Amniotic stem cell (primary cell): ENCODE data around the gene KCNQ5.
"Not testable (repeated sequence)": the region's sequence is repeated elsewhere in the genome, so short reads cannot be mapped to it uniquely, and the experiment has no call there.

Experiments used
- DNase-seq: peaks from one replicate; lab custom pipeline; 2025; lab: John Stamatoyannopoulos, UW

KCNQ5 gene

GRCh38 chr6:72952808-72953630 lies 331.2 kb downstream of the KCNQ5 start:
- DNase-seq, result no peak

DNA sequence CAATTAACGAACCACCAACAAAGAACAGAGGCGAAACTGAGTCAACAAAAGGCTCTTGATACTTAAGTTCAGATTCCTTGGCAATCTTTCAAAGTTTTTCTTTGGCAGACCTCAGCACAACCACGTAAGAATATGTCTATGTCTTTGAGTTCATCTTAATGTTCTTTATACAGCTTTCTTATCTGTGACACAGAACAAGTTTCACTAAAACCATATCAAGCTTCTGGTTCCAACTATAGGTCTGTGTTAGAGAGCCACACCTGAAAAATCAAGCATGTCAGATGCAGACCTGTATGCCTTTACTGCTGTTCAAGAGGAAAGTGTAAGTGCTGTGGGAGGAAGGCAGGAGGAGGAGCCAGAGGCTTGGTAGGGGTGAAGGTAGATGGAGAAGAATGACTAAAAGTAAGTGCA lies 332.1 kb downstream of the KCNQ5 start:
- no peak for DNase-seq

GRCh38 chr6:72954716-72955115 lies 332.9 kb downstream of the KCNQ5 start:
- no peak for DNase-seq

GRCh38 chr6:72955666-72956065 lies 333.8 kb downstream of the KCNQ5 start:
- no peak for DNase-seq

- no peak for DNase-seq
Observed at GRCh38 chr6:72956272-72956671, 334.4 kb downstream of the KCNQ5 start.

- no peak for DNase-seq
Observed at GRCh38 chr6:72959821-72960220, 338.0 kb downstream of the KCNQ5 start.

DNA sequence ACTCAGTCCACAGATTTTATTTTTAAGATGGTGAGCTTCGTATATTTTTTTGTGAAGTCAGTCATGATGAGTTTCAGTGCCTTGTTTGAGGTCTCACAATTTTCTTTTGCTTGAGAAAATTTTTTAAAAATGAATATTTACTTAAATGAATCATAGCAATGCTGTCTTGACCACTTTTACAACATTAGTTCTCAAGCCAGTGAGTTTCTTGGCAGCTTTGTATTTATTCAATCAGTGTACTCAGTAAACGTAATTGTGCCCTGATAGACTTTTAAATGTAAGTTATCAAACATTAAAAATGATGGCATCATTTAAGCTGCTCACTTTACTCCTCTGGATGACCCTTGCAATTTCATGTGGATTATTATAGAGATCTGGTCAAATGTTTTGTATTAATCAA lies 342.1 kb downstream of the KCNQ5 start:
- DNase-seq, result no peak

- peak; percentile 10 for DNase-seq
Observed at GRCh38 chr6:72966628-72967280, 344.9 kb downstream of the KCNQ5 start.

DNA sequence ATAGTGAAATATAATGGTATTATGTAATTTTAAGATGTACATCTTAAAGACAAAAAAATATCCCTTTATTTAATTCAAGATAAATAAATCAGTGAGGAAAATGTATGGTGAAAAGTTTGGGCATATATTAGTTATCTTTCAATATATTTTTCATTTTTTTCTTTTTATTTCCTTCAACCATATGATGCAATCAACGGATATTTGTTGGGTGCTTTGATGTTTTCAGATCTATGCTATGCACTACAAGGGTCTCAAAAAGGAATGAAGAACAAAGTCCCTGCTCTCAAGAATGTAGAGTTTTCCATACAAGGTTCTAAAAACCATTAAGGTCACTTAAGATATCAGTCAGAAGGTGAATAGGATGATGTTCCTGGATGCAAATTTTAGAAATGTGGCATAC lies 345.5 kb downstream of the KCNQ5 start:
- DNase-seq, result no peak

GRCh38 chr6:72968704-72969103 lies 346.8 kb downstream of the KCNQ5 start:
- DNase-seq, result no peak

DNA sequence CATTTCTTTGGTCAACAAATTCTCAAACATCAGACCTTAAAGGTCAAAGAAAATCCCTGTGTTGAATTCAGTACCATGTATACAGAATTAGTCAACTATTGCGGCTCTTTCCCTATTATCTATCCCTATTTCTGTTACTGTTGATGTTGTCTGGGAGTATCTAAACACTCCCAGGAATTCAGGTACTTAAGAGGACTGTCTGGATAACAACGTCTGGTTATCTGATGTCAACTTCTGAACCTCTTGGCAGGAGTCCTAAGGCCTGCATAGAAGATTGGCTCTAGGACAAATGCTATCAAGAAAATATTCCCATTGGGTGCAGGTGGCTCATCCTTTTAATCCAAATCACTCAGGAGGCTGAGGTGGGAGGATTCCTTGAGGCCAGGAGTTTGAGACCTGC lies 347.8 kb downstream of the KCNQ5 start:
- no peak for DNase-seq

DNA sequence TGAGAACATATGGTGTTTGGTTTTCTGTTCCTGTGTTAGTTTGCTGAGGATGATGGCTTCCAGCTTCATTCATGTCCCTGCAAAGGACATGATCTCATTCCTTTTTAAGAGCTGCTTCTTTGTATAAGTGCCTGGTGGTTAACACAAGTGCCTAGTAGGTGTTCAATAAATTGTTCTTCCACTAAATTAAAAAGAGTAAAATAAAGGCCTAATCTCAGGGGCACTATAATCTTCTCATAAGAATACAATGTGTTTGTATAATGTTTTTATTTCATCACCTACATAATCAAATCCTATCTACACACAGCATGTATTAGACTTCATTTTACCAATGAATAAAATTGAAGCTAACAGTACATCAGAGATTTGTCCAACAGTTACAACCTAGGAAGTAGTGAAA lies 350.7 kb downstream of the KCNQ5 start:
- no peak for DNase-seq

GRCh38 chr6:72974276-72974675 lies 352.4 kb downstream of the KCNQ5 start:
- DNase-seq, result no peak

DNA sequence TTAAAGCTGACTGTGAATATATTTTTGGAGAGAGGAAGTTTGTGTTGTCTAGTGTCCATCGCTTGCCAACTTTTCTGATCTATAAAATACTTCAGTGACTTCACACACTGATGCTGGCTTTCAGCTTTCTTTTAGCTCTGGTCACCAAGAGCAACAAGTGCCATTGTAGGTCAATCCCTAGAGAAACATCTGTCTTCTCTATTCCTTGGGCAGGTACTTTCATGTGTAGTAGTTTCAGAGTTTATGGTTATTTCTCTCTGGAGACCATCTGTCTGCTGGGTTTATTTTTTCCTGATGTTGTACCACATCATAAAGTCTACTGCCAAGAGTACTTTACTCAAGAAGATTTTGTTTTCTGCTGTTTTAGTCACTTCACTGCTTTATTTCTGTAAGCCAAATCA lies 353.5 kb downstream of the KCNQ5 start:
- DNase-seq, result no peak

GRCh38 chr6:72976484-72976883 lies 354.6 kb downstream of the KCNQ5 start:
- DNase-seq, result no peak

- no peak for DNase-seq
Observed at GRCh38 chr6:72977114-72977513, 355.2 kb downstream of the KCNQ5 start.

GRCh38 chr6:72978808-72979207 lies 356.9 kb downstream of the KCNQ5 start:
- not testable (repeated sequence) for DNase-seq

- DNase-seq, result not testable (repeated sequence)
Observed at GRCh38 chr6:72984189-72984831, 362.4 kb downstream of the KCNQ5 start.

- no peak for DNase-seq
Observed at GRCh38 chr6:72984981-72985665, 363.3 kb downstream of the KCNQ5 start.

DNA sequence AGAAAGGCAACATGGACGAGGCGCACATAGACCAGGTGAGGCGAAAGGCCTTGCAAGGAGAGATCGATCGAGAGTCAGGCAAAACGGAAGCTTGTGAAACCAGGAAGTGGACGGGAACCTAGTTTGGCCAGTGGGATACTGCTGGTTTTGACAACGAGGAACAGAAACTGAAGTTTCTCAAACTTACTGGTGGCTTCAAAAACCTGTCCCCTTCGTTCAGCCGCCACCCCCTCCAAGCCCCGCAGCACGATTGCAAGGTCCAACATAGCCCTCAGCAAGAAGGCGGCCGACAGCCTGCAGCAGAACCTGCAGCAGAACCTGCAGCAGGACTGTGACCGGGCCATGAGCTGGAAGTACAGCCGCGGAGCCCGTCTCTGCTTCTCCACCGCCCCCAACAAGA lies 365.4 kb downstream of the KCNQ5 start:
- no peak for DNase-seq

GRCh38 chr6:72999995-73000394 lies 378.1 kb downstream of the KCNQ5 start:
- DNase-seq, result no peak

DNA sequence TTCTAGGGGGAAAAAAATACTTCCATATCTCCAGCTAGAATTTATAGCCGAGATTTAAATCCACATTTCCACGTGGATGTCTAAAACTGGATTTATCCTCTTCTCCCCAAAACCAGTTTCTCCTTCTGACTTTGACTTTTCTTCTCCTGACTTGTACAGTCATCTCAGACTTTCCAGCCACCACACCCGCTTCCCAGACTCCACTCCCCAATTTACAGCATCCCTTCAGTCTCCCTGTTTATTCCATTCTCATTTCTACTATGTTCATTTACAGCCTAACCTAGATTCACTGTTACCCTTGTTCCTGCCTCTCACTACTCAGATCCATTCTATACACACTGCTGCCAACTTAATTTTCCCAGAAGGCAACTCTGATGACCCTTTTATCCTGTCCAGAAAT lies 378.6 kb downstream of the KCNQ5 start:
- DNase-seq, result no peak

DNA sequence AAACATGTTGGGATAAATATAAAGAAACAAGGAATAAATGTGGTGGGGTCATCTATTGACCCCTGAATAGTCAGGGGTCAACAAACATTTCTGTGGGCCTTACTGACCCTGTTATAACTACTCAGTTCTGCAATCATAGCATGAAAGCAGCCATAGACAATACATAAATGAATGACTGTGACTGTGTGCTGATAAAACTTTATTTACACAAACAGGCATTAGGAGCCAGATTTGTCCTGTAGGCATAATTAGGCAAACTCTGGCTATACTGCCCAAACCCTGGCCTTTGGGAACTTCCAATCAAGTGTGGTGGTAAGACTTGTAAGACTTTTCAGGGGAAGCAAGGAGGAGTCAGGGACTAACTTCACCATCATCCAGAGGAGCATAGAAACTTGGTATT lies 380.7 kb downstream of the KCNQ5 start:
- no peak for DNase-seq
